GM21528 (cell line): ENCODE data around the gene TMCO5A.
"Not testable (repeated sequence)": the region's sequence is repeated elsewhere in the genome, so short reads cannot be mapped to it uniquely, and the experiment has no call there.

Experiments
- ATAC-seq: cut with Tn5 transposase; IDR thresholded peaks from one replicate; pipeline ENCODE4 v1.9.1; 2021; ENCODE audit warnings: mild to moderate bottlenecking, moderate library complexity; ENCODE audit not compliant: unreplicated experiment, low FRiP score

The TMCO5A gene

GRCh38 chr15:37960742-37961141 lies 26.3 kb downstream of the TMCO5A start:
- ATAC-seq = not testable (repeated sequence)

- ATAC-seq = no peak
Measured at GRCh38 chr15:37967788-37968187, 33.3 kb downstream of the TMCO5A start.

GRCh38 chr15:37973856-37974255 lies 39.4 kb downstream of the TMCO5A start:
- no peak for ATAC-seq

- ATAC-seq = no peak
Measured at GRCh38 chr15:37978231-37978630, 43.8 kb downstream of the TMCO5A start.

GRCh38 chr15:37979671-37980409 lies 45.4 kb downstream of the TMCO5A start:
- ATAC-seq = no peak

GRCh38 chr15:37981201-37981600 lies 46.8 kb downstream of the TMCO5A start:
- ATAC-seq = no peak

GRCh38 chr15:37981775-37982174 lies 47.3 kb downstream of the TMCO5A start:
- no peak for ATAC-seq

GRCh38 chr15:37984368-37984767 lies 49.9 kb downstream of the TMCO5A start:
- no peak for ATAC-seq

GRCh38 chr15:37995461-37996347 lies 61.3 kb downstream of the TMCO5A start:
- ATAC-seq = no peak
